Ovary (tissue), 9 donors: ENCODE data around the gene PRELID1. TPM values are rescaled to one million over a fixed set of nuclear protein-coding genes. Genes with fewer than 3 reads are reported as not detected.

Source experiments
- DNase-seq, 5 donors: peaks; one replicate each; pipeline ENCODE4 v3.0.0-alpha.2; 2019 to 2020
- H3K27ac ChIP-seq, 2 donors: fragments of 200-600 bp; one replicate each; pipeline versions ENCODE4 v1.5.1 to v1.8.0; 2019 to 2022
- H3K27me3 ChIP-seq: fragments of 200-600 bp; one replicate; pipeline ENCODE4 v1.8.0; 2022
- H3K36me3 ChIP-seq: fragments of 200-600 bp; sonication (generic); one replicate; pipeline ENCODE4 v1.5.1; 2019
- H3K4me1 ChIP-seq: one replicate; pipeline ENCODE4 v1.8.1; 2013; ENCODE audit warnings: mild to moderate bottlenecking, moderate library complexity; ENCODE audit not compliant: insufficient read depth
- H3K4me3 ChIP-seq: fragments of 200-600 bp; sonication (generic); one replicate; pipeline ENCODE4 v1.5.1; 2017
- H3K9me3 ChIP-seq, 2 donors: fragments of 200-600 bp in 1 of 2; sonication (generic) in 1 of 2; one replicate each; pipeline versions ENCODE4 v1.5.1 to v1.8.1; 2013 to 2019; ENCODE audit warnings: mild to moderate bottlenecking in 1 of 2, moderate library complexity in 1 of 2
- EP300 ChIP-seq: sonication (generic); formaldehyde crosslinking; IDR thresholded peaks from one replicate; pipeline ENCODE4 v1.6.1; 2017; ENCODE audit warnings: antibody characterized with exemption
- POLR2A ChIP-seq: fragments of 450-650 bp; IDR thresholded peaks from one replicate; pipeline ENCODE4 v1.6.1; 2017; ENCODE audit warnings: antibody characterized with exemption, mild to moderate bottlenecking, moderate library complexity
- WGBS, 3 donors: extraction: QIAGEN DNeasy Blood & Tissue Kit in 1 of 3; methylation state at CpG; one replicate each; pipeline versions ENCODE4 v1.1.5 to v1.1.7; 2013 to 2017; 5-methylcytosine and 5-hydroxymethylcytosine counted together
- intact Hi-C, 4 donors: fragments of 100-400 bp; cut with DNase I; formaldehyde crosslinking; loops; one replicate each; pipeline versions ENCODE4 v1.11.0 to v1.15.1; 2022 to 2023
- polyA plus RNA-seq, 2 donors: library from polyadenylated mRNA; stranded (reverse); fragments of 200-250 nt in 1 of 2; fragments of 350-450 nt in 1 of 2; fragmentation: Illumina TruSeq in 1 of 2; extraction: RNeasy Lipid Tissue Mini Kit (QIAGEN cat#74804) in 1 of 2; gene quantifications; one replicate each; pipeline ENCODE4 v1.2.3, GENCODE V29; 2013 to 2014
- total RNA-seq, 7 donors: library from RNA; depleted of rRNA in 2 of 7; stranded (reverse); fragments of >200 nt in 2 of 7; fragmentation: NEBNext Ultra II Directional in 3 of 7; extraction: Animal tissue kit (Norgen Biotek cat#: 25700) in 3 of 7; gene quantifications; one replicate each; pipeline versions ENCODE4 v1.1.0 to v1.2.4, GENCODE V29; 2016 to 2023
- TF ChIP-seq, protein P1 (sequence below), 3 donors: fragments of 450-650 bp in 2 of 3; fragments of 200-600 bp in 1 of 3; IDR thresholded peaks; one replicate each; pipeline versions ENCODE4 v1.5.1 to v1.8.0; 2016 to 2022; ENCODE audit warnings: antibody characterized with exemption in 3 of 3, mild to moderate bottlenecking in 1 of 3
- donor health status: DM: no; HTN: no; CAD: no; lungs with moderate emphysema.
- donor health status: DM: no; HTN: no; CAD: no.
- donor health status: Bipolar disorder and iron deficiency.
- donor health status: DM: yes; HTN: yes; CAD: no.
- donor health status: DM: no; HTN: no; CAD: no.
- donor health status: DM: yes; HTN: yes; CAD: no.

The PRELID1 gene
- total and polyA plus RNA-seq, 9 donors: 42.8 to 96.8 (median 74.6) TPM

DNA sequence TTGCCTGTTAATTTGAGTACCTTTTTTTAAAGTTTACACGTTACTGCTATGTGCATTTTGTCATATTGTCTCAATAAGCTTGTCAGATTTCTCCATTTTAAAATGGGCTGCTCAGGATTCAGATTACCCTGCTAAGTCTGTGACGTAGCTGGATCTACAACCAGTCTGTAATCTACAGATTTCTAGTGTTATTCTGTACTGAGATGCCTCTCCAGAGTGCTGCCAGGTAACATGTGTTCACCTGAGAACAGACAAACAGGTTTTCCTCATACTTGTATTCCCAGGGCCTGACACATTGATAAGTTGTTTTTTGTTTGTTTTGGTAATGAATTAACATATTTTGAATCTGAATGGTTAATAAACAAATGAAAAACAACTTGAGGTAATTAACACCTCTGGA is 15.4 kb upstream of the PRELID1 start:
- Histone ChIP-seq H3K9me3 (no peaks in the 10 kb centered on the region), H3K27me3 (no peaks in the 10 kb centered on the region), H3K4me1 (no peaks in the 10 kb centered on the region), H3K27ac (no peak overlapping the region), H3K4me3 (no peak overlapping the region), H3K36me3 (no peaks in the 10 kb centered on the region)
- DNase-seq: no peak
- intact Hi-C loops: no loop called here
- TF ChIP-seq POLR2A (no peak), EP300 (no peak)
- TF ChIP-seq, protein P1, sequence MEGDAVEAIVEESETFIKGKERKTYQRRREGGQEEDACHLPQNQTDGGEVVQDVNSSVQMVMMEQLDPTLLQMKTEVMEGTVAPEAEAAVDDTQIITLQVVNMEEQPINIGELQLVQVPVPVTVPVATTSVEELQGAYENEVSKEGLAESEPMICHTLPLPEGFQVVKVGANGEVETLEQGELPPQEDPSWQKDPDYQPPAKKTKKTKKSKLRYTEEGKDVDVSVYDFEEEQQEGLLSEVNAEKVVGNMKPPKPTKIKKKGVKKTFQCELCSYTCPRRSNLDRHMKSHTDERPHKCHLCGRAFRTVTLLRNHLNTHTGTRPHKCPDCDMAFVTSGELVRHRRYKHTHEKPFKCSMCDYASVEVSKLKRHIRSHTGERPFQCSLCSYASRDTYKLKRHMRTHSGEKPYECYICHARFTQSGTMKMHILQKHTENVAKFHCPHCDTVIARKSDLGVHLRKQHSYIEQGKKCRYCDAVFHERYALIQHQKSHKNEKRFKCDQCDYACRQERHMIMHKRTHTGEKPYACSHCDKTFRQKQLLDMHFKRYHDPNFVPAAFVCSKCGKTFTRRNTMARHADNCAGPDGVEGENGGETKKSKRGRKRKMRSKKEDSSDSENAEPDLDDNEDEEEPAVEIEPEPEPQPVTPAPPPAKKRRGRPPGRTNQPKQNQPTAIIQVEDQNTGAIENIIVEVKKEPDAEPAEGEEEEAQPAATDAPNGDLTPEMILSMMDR (IDR thresholded peaks at IDR 0.05): no peak
- WGBS, 3 donors: 76 to 88% (median 87%) methylated on average over 2 of the region's 2 CpGs

DNA sequence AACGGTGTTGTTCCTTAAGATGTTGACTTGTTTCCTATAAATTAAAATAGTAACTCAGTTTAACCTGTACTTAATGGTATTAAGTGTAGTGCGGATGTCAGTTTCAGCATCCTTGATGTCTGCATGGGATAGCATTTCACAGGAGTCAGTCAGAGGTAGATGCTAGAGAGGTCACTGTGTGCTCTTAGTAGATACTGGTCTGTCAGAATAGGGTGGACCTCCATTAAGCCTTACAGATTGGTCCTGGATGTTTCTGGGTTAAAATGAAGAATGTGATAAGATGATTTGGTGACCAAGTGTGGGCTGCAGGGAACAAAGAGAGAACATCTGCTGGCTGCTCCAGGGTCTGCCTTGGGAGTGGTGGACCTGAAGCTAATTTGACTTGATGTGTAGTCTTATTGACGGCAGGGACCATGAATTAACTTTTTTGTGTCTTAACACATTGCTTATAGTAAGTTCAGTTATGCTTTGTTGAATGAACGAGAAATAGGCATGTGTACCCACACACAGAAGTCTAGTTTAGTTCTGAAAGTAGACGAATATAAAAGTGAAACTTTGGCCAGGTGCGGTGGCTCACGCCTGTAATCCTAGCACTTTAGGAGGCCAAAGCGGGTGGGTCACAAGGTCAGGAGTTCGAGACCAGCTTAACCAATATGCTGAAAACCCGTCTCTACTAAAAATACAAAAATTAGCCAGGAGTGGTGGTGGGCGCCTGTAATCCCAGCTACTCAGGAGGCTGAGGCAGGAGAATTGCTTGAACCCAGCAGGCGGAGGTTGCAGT is 12.6 kb upstream of the PRELID1 start:
- H3K4me3 ChIP-seq: no peak overlapping the region
- H3K4me1 ChIP-seq: no peaks in the 10 kb centered on the region
- 93 to 94% (median 93%) methylated on average over 12 of the region's 12 CpGs for WGBS, 3 donors
- DNase-seq: no peak
- no peaks in the 10 kb centered on the region for H3K27me3 ChIP-seq
- H3K36me3 ChIP-seq: no peaks in the 10 kb centered on the region
- no peaks in the 10 kb centered on the region for H3K9me3 ChIP-seq
- TF ChIP-seq POLR2A (no peak), EP300 (no peak)
- TF ChIP-seq, protein P1 (IDR thresholded peaks at IDR 0.05): no peak
- no peak overlapping the region for H3K27ac ChIP-seq
- intact Hi-C loops: no loop called here

DNA sequence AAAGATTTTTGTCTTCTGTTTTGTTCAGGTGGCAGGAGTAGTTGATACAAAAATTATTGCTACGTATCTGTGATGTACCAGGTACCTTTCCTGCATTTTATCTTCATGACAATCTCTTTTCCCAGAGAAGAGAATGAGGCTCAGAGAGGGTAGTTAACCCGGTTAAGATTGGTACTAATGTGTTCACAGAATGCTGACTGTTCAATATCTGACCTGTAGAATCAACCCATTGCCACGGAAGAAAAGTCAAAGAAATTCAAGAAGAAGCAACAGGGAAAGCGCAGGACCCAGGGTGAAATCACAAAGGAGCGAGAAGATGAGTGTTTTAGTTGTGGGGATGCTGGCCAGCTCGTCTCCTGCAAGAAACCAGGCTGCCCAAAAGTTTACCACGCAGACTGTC is 11.9 kb upstream of the PRELID1 start:
- 93 to 97% (median 96%) methylated on average over 7 of the region's 7 CpGs for WGBS, 3 donors
- intact Hi-C loops: no loop called here
- H3K27me3 ChIP-seq: no peaks in the 10 kb centered on the region
- H3K9me3 ChIP-seq: no peaks in the 10 kb centered on the region
- H3K4me3 ChIP-seq: no peak overlapping the region
- no peak for DNase-seq
- TF ChIP-seq POLR2A (no peak), EP300 (no peak)
- H3K27ac ChIP-seq: no peak overlapping the region
- H3K4me1 ChIP-seq: no peaks in the 10 kb centered on the region
- H3K36me3 ChIP-seq: no peaks in the 10 kb centered on the region

DNA sequence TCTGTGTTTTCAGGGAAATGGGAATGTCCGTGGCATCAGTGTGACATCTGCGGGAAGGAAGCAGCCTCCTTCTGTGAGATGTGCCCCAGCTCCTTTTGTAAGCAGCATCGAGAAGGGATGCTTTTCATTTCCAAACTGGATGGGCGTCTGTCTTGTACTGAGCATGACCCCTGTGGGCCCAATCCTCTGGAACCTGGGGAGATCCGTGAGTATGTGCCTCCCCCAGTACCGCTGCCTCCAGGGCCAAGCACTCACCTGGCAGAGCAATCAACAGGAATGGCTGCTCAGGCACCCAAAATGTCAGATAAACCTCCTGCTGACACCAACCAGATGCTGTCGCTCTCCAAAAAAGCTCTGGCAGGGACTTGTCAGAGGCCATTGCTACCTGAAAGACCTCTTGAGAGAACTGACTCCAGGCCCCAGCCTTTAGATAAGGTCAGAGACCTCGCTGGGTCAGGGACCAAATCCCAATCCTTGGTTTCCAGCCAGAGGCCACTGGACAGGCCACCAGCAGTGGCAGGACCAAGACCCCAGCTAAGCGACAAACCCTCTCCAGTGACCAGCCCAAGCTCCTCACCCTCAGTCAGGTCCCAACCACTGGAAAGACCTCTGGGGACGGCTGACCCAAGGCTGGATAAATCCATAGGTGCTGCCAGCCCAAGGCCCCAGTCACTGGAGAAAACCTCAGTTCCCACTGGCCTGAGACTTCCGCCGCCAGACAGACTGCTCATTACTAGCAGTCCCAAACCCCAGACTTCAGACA is 9.6 kb upstream of the PRELID1 start:
- H3K4me1 ChIP-seq: no peaks in the 10 kb centered on the region
- 91 to 96% (median 95%) methylated on average over 12 of the region's 12 CpGs for WGBS, 3 donors
- no peak for TF ChIP-seq EP300
- no peak for TF ChIP-seq POLR2A
- TF ChIP-seq, protein P1 (IDR thresholded peaks at IDR 0.05): no peak
- no peaks in the 10 kb centered on the region for H3K36me3 ChIP-seq
- no peaks in the 10 kb centered on the region for H3K27me3 ChIP-seq
- H3K9me3 ChIP-seq: no peaks in the 10 kb centered on the region
- intact Hi-C loops: no loop called here
- no peak for DNase-seq
- no peak overlapping the region for H3K27ac ChIP-seq
- H3K4me3 ChIP-seq: no peak overlapping the region

DNA sequence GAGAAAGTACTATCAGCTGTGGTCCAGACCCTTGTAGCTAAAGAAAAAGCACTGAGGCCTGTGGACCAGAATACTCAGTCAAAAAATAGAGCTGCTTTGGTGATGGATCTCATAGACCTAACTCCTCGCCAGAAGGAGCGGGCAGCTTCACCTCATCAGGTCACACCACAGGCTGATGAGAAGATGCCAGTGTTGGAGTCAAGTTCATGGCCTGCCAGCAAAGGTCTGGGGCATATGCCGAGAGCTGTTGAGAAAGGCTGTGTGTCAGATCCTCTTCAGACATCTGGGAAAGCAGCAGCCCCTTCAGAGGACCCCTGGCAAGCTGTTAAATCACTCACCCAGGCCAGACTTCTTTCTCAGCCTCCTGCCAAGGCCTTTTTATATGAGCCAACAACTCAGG is 9.0 kb upstream of the PRELID1 start:
- no peaks in the 10 kb centered on the region for H3K36me3 ChIP-seq
- DNase-seq: no peak
- intact Hi-C loops: no loop called here
- WGBS, 3 donors: 83 to 91% (median 90%) methylated on average over 3 of the region's 3 CpGs
- TF ChIP-seq, protein P1 (IDR thresholded peaks at IDR 0.05): no peak
- TF ChIP-seq POLR2A (no peak), EP300 (no peak)
- no peaks in the 10 kb centered on the region for H3K27me3 ChIP-seq
- no peak overlapping the region for H3K27ac ChIP-seq
- no peaks in the 10 kb centered on the region for H3K9me3 ChIP-seq
- no peak overlapping the region for H3K4me3 ChIP-seq
- H3K4me1 ChIP-seq: no peaks in the 10 kb centered on the region
